Endothelial cell of hepatic sinusoid (primary cell): ENCODE results near the gene PEDS1.
"Not testable (repeated sequence)": the region's sequence is repeated elsewhere in the genome, so short reads cannot be mapped to it uniquely, and the experiment has no call there.

Experiments used
- in situ Hi-C: cut with HindIII; loops from 2 replicates; pipeline ENCODE4 v1.10.0; 2017; ENCODE audit warnings: low sequenced_read_pairs

PEDS1 gene

GRCh38 chr20:50153500-50154377, at the start of gene PEDS1:
PEDS1 (minus strand) TSS chr20:50153723; CDS start chr20:50153637, 86 bp downstream.
- in situ Hi-C loops: loop anchor here (5.0 to 10.0 kb wide), 2 partner anchors 61 to 139 kb away; no protein-coding TSS in a partner anchor

DNA sequence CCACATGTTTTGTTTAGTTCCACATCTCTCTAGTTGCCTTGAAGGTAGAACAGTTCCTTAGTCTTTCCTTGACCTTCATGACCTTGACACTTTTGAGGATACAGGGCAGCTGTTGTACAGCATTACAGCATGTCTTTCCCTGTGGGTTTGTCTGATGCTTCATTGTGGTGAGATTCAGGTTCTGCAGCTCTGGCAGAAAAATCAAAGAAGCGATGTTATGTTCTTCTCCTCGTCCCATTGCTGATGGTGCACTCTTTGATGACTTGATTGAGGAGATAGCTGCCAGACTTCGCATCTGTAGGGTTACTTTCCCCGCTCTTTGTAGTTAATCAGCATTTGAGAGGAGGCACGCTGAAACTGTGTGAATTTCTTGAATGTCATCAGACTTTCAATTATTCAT, 49.2 kb upstream of the PEDS1 start:
- in situ Hi-C loops: no loop called here

DNA sequence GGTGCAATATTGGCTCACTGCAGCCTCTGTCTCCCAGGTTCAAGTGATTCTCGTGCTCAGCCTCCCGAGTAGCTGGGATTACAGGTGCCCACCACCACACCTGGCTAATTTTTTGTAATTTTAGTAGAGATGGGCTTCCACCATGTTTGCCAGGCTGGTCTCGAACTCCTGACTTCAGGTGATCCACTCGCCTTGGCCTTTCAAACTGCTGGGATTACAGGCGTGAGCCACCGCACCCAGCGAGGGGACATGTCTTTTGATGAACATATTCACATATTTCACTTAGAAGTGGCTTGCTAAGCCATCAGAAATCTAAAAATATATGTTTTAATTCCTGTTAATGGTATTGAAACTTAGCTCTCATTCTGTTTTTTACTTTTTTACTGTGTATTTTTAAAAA, 48.2 kb upstream of the PEDS1 start:
- in situ Hi-C loops: not testable (repeated sequence)

- in situ Hi-C loops: no loop called here
Observed at GRCh38 chr20:50200482-50201104, 47.1 kb upstream of the PEDS1 start.

- in situ Hi-C loops: no loop called here
Observed at GRCh38 chr20:50199703-50200102, 46.2 kb upstream of the PEDS1 start.

GRCh38 chr20:50198716-50199115, 45.2 kb upstream of the PEDS1 start:
- in situ Hi-C loops: no loop called here

DNA sequence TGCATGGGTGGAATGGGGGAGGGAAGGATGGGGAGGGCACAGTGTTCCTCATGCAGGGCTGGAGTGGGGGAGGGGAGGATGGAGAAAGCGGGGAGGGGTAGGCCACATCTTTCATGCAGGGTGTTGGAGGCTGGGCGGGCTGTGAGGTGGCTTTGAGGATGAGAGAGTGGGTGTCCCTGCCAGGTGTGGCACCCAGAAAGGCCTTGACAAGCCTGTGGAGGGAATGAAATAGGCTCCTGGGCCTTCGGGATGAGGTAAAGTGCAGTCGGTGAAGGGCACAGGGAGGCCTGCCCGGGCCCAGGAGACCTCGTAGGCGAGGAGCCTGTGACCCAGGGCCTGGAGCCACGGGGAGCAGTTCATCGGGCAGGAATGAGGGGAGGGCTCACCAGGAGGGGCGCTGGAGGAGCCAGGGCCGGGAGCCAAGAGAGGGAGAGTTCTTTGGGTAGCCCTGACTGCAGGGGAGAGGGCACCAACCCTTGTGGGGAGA, 44.7 kb upstream of the PEDS1 start:
- in situ Hi-C loops: no loop called here

GRCh38 chr20:50197463-50198179, 44.1 kb upstream of the PEDS1 start:
- in situ Hi-C loops: no loop called here

DNA sequence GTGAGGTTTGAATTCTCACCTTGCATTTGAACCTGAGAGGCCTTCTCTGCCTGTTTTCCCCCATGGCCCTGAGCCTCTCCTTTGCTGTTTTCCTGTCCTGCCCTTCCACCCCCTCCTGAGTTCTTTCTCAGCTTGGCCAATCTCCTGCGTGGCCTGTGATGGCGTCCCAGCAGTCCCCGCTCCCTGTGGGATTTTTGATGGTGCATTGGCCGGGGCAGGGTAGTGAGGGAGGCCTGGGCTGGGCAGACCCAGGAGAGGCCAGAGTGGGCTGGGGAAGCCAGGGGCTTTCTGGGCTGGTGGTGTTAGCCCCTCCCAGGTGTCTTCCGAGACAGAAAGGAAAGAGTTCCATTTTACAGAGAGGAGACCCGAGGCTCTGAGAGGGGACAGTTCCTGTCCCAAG, 43.4 kb upstream of the PEDS1 start:
- in situ Hi-C loops: no loop called here

- in situ Hi-C loops: no loop called here
Observed at GRCh38 chr20:50196248-50196647, 42.7 kb upstream of the PEDS1 start.

GRCh38 chr20:50195524-50196120, 42.1 kb upstream of the PEDS1 start:
- in situ Hi-C loops: no loop called here

DNA sequence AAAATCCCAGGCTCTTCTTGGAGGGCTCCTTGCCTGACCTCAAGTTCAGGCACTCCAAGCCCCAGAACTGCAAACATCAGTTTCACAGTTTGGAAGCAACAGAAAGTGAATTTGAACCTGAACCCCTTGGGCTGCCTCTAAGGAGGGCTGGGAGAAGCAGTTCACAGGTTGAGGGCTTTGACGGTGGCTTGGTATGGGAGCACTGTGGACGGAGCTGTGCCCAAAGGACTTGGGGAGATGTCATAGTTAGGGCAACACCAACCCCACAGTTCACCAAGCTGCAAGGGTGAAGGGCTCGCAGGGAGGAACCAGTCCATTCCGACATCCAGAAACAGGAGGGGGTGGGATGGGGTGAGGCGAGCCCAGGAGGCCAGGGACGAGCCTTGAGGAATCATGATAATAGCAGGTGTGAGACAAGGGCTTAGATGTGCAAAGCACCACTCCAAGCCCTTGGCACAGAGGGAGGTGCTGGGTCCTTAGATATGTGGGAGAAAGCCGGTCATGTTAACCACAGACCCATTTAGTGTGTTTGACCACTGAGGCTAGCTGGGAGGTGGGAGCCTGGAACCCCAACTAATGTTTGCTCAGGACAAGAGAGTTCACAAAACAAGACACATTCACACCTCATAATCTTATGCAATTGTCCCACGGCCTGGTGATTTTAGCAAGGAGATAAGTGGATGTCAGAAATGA, 41.5 kb upstream of the PEDS1 start:
- in situ Hi-C loops: no loop called here

DNA sequence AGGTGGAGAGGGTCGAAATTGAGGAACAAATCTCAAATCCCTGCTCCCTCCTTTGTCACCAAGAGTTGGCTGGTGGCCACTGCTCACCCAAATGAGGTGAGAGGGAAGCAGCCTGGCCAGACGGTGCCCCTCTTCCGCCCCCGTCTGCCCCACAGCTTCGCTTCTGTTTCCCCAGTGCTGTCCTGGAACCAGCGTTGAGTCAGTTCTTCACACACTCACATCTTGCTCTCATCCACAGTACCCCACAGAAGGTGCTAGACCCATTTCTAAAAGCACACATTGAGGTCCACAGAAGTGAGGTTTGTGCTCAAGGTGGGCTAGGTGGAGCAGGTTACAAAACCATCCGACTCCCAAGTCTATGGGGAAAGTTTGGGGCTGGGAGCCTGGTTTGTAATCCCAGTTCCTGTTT, 40.9 kb upstream of the PEDS1 start:
- in situ Hi-C loops: no loop called here

- in situ Hi-C loops: no loop called here
Observed at GRCh38 chr20:50193836-50194421, 40.4 kb upstream of the PEDS1 start.

- in situ Hi-C loops: no loop called here
Observed at GRCh38 chr20:50193199-50193835, 39.8 kb upstream of the PEDS1 start.

- in situ Hi-C loops: no loop called here
Observed at GRCh38 chr20:50192364-50193198, 39.1 kb upstream of the PEDS1 start.

- in situ Hi-C loops: no loop called here
Observed at GRCh38 chr20:50191544-50192363, 38.2 kb upstream of the PEDS1 start.

DNA sequence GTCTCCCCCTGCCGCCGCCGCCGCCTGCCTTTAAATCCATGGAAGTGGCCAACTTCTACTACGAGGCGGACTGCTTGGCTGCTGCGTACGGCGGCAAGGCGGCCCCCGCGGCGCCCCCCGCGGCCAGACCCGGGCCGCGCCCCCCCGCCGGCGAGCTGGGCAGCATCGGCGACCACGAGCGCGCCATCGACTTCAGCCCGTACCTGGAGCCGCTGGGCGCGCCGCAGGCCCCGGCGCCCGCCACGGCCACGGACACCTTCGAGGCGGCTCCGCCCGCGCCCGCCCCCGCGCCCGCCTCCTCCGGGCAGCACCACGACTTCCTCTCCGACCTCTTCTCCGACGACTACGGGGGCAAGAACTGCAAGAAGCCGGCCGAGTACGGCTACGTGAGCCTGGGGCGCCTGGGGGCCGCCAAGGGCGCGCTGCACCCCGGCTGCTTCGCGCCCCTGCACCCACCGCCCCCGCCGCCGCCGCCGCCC, 37.6 kb upstream of the PEDS1 start:
- in situ Hi-C loops: no loop called here
